ENCODE data around the gene IRGC. TPM values are rescaled to one million over a fixed set of nuclear protein-coding genes. Genes with fewer than 3 reads are reported as not detected.
"Not testable (repeated sequence)": the region's sequence is repeated elsewhere in the genome, so short reads cannot be mapped to it uniquely, and the experiment has no call there.

IRGC gene
- total and polyA plus RNA-seq, 9 donors, result not detected

DNA sequence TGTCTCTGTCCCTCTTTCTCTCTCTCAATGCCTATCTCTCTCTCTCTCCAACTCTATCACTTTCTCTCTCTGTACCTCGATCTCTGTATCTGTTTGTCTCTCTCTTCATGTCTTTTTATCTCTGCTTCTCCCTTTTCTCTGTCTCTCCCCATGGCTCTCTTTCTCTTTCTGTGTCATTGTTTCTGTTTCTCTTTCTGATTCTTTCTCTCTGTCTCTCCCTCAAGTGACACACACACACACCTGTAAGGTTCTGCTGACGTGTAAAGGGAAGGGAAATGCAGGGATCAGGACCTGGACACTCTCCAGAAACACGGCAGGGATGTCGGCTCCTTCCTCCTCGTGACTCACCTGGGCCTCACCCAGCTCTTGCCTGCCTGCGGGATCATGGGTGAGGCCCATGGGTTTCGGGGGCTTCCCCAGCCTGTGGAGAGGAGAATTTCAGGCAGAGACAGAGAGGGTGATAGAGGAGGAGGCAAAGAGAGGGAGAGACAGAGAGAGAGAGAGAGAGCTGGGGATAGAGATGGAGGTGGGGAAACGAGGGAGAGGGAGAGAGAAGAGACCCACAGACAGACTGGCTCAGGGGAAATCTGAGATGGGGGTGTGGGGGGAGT, 40.5 kb upstream of the IRGC start:
- Histone ChIP-seq H3K36me3 (no peaks in the 10 kb centered on the region), H3K4me1 (ENCODE audit: insufficient read depth) (peaks cover 2% of the 10 kb centered on the region), H3K27ac (no peak overlapping the region), H3K27me3 (no peaks in the 10 kb centered on the region), H3K4me3 (no peak overlapping the region), H3K9me3 (no peaks in the 10 kb centered on the region)
- WGBS, 3 donors, result 14 to 29% (median 26%) methylated on average over 8 of the region's 8 CpGs
- intact Hi-C loops (cut with DNase I), result no loop called here
- no peak for TF ChIP-seq EP300 (IDR thresholded peaks at IDR 0.05)
- no peak for TF ChIP-seq CTCF (IDR thresholded peaks at IDR 0.05)
- TF ChIP-seq POLR2A (IDR thresholded peaks at IDR 0.05), result no peak
- no peak for DNase-seq

- DNase-seq, result no peak
- no peaks in the 10 kb centered on the region for H3K4me1 ChIP-seq (ENCODE audit: insufficient read depth)
- no peaks in the 10 kb centered on the region for H3K9me3 ChIP-seq
- intact Hi-C loops (cut with DNase I), result no loop called here
- TF ChIP-seq POLR2A (IDR thresholded peaks at IDR 0.05) (no peak), EP300 (IDR thresholded peaks at IDR 0.05) (no peak), CTCF (IDR thresholded peaks at IDR 0.05) (no peak)
- no peak overlapping the region for H3K27ac ChIP-seq
- no peak overlapping the region for H3K4me3 ChIP-seq
- no peaks in the 10 kb centered on the region for H3K36me3 ChIP-seq
- WGBS, 3 donors, result 77 to 85% (median 84%) methylated on average over 11 of the region's 11 CpGs
- no peaks in the 10 kb centered on the region for H3K27me3 ChIP-seq
These were observed 40.0 kb upstream of the IRGC start for GRCh38 chr19:43675906-43676305.

- Histone ChIP-seq H3K27ac (no peak overlapping the region), H3K9me3 (no peaks in the 10 kb centered on the region), H3K4me1 (ENCODE audit: insufficient read depth) (no peaks in the 10 kb centered on the region), H3K4me3 (no peak overlapping the region), H3K27me3 (no peaks in the 10 kb centered on the region), H3K36me3 (no peaks in the 10 kb centered on the region)
- 93 to 95% (median 94%) methylated on average over 11 of the region's 11 CpGs for WGBS, 3 donors
- intact Hi-C loops (cut with DNase I), result no loop called here
- DNase-seq, result no peak
- TF ChIP-seq EP300 (IDR thresholded peaks at IDR 0.05) (no peak), CTCF (IDR thresholded peaks at IDR 0.05) (no peak), POLR2A (IDR thresholded peaks at IDR 0.05) (no peak)
These were observed 37.2 kb upstream of the IRGC start for GRCh38 chr19:43678512-43679261.

- Histone ChIP-seq H3K36me3 (no peaks in the 10 kb centered on the region), H3K4me3 (no peak overlapping the region), H3K27ac (no peak overlapping the region), H3K9me3 (no peaks in the 10 kb centered on the region), H3K27me3 (no peaks in the 10 kb centered on the region), H3K4me1 (ENCODE audit: insufficient read depth) (no peaks in the 10 kb centered on the region)
- no peak for DNase-seq
- intact Hi-C loops (cut with DNase I), result no loop called here
- no peak for TF ChIP-seq CTCF (IDR thresholded peaks at IDR 0.05)
- TF ChIP-seq POLR2A (IDR thresholded peaks at IDR 0.05), result no peak
- no peak for TF ChIP-seq EP300 (IDR thresholded peaks at IDR 0.05)
- 72 to 77% (median 74%) methylated on average over 5 of the region's 5 CpGs for WGBS, 3 donors
These were observed 34.1 kb upstream of the IRGC start for GRCh38 chr19:43681821-43682220.

DNA sequence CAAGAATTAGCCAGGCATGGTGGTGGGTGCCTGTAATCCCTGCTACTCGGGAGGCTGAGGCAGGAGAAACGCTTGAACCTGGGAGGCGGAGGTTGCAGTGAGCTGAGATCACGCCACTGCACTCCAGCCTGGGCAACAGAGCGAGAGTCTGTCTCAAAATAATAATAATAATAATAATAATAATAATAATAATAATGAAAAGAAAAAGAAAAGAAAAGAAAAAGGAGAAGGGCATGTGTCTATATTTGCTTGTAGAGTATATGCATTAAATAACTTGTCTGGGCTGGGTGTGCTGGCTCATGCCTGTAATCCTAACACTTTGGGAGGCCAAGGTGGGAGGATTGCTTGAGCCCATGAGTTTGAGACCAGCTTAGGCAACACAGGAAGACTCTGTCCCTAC, 33.6 kb upstream of the IRGC start:
- H3K4me1 ChIP-seq (ENCODE audit: insufficient read depth); H3K9me3 ChIP-seq; H3K27ac ChIP-seq; intact Hi-C loops (cut with DNase I); H3K36me3 ChIP-seq; H3K27me3 ChIP-seq; DNase-seq; H3K4me3 ChIP-seq: not testable (repeated sequence)
- WGBS, 3 donors, result 86 to 93% (median 88%) methylated on average over 5 of the region's 5 CpGs

Data from ovary (tissue), 9 donors.